Fibroblast of villous mesenchyme (primary cell): ENCODE measurements around the gene SNX2. TPM values are rescaled to one million over a fixed set of nuclear protein-coding genes. Genes with fewer than 3 reads are reported as not detected.

ENCODE experiments used
- DNase-seq: peaks from one replicate; pipeline ENCODE4 v3.0.0-alpha.2; 2010; ENCODE audit warnings: low read depth
- H3K4me3 ChIP-seq: 2 replicates; pipeline ENCODE4 v1.5.1; 2011; ENCODE audit warnings: low read depth, mild to moderate bottlenecking, low read length
- total RNA-seq: library from RNA; depleted of rRNA; stranded (reverse); fragments of >200 nt; gene quantifications from 2 replicates; pipeline ENCODE4 v1.2.3, GENCODE V29; 2012
- TF ChIP-seq, protein P1 (sequence below): IDR thresholded peaks from 2 replicates; pipeline ENCODE4 v1.5.1; 2012; ENCODE audit warnings: low read depth, mild to moderate bottlenecking, low read length; ENCODE audit not compliant: insufficient read depth

The SNX2 gene
- total RNA-seq, 1 donor, result 66.9 TPM

DNA sequence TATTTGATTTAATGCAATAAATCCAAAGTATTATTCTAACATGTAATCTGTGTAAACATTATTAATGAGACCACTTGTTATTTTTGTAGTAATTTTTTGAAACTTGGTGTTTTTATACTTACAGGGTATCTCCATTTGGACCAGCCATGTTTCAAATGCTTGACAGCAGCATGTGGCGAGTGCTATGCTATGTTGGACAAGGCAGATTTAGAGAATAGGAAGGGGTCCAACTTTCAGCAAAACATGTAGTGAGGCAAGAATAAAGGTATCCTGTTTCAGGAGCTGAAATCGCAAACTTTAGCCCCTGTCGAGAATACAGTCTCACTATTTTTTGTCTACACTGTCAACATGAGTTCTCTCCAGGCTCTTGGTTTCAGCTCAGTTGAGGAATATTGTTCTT is 104.2 kb downstream of the SNX2 start:
- TF ChIP-seq, protein P1, sequence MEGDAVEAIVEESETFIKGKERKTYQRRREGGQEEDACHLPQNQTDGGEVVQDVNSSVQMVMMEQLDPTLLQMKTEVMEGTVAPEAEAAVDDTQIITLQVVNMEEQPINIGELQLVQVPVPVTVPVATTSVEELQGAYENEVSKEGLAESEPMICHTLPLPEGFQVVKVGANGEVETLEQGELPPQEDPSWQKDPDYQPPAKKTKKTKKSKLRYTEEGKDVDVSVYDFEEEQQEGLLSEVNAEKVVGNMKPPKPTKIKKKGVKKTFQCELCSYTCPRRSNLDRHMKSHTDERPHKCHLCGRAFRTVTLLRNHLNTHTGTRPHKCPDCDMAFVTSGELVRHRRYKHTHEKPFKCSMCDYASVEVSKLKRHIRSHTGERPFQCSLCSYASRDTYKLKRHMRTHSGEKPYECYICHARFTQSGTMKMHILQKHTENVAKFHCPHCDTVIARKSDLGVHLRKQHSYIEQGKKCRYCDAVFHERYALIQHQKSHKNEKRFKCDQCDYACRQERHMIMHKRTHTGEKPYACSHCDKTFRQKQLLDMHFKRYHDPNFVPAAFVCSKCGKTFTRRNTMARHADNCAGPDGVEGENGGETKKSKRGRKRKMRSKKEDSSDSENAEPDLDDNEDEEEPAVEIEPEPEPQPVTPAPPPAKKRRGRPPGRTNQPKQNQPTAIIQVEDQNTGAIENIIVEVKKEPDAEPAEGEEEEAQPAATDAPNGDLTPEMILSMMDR, result no peak
- H3K4me3 ChIP-seq, result no peak overlapping the region
- no peak for DNase-seq

Other genes with a start within 250 kb of the SNX2 start
- gene SNX24, start 70.5 kb downstream of the SNX2 start, total RNA-seq, result 28.0 and 29.8 TPM in 2 replicates